KMS-11 (cell line): Measurements from ENCODE around the gene CTRL.

ENCODE experiments used
- H2AFZ ChIP-seq: fragments of 200-600 bp; sonication (generic); 2 replicates; pipeline ENCODE4 v1.6.1; 2016; ENCODE audit warnings: antibody characterized with exemption, mixed run types, low read depth
- H3K27ac ChIP-seq: fragments of 200-600 bp; sonication (generic); 2 replicates; pipeline ENCODE4 v1.6.1; 2016; ENCODE audit warnings: mild to moderate bottlenecking, mixed run types
- H3K27me3 ChIP-seq: fragments of 200-600 bp; sonication (generic); 2 replicates; pipeline ENCODE4 v1.6.1; 2017; ENCODE audit warnings: mild to moderate bottlenecking, low read depth, mixed run types, moderate library complexity; ENCODE audit not compliant: insufficient read depth
- H3K36me3 ChIP-seq: fragments of 200-600 bp; sonication (generic); 2 replicates; pipeline ENCODE4 v1.6.1; 2017; ENCODE audit warnings: mild to moderate bottlenecking, mixed run types; ENCODE audit not compliant: insufficient read depth
- H3K4me1 ChIP-seq: fragments of 200-600 bp; sonication (generic); 2 replicates; pipeline ENCODE4 v1.6.1; 2016; ENCODE audit warnings: mild to moderate bottlenecking, low read depth, mixed run types; ENCODE audit not compliant: poor library complexity, severe bottlenecking
- H3K4me2 ChIP-seq: fragments of 200-600 bp; sonication (generic); 2 replicates; pipeline ENCODE4 v1.7.0; 2016; ENCODE audit warnings: mild to moderate bottlenecking, mixed run types
- H3K4me3 ChIP-seq: fragments of 200-600 bp; sonication (generic); IDR thresholded peaks from 2 replicates; pipeline ENCODE4 v1.6.1; 2017; ENCODE audit warnings: low read depth, low read length, mixed read lengths; ENCODE audit not compliant: insufficient read depth
- H3K79me2 ChIP-seq: fragments of 200-600 bp; sonication (generic); 2 replicates; pipeline ENCODE4 v1.6.1; 2016; ENCODE audit warnings: low read depth, mixed run types; ENCODE audit not compliant: insufficient read depth
- H3K9ac ChIP-seq: fragments of 200-600 bp; sonication (generic); 2 replicates; pipeline ENCODE4 v1.6.1; 2016; ENCODE audit warnings: mild to moderate bottlenecking, mixed run types
- H4K20me1 ChIP-seq: fragments of 200-600 bp; sonication (generic); 2 replicates; pipeline ENCODE4 v1.6.1; 2016; ENCODE audit warnings: mild to moderate bottlenecking, mixed run types; ENCODE audit not compliant: insufficient read depth
- CTCF ChIP-seq: fragments of 200-600 bp; sonication (generic); conservative IDR thresholded peaks from 2 replicates; pipeline ENCODE4 v1.6.1; 2017; ENCODE audit warnings: low read depth, mild to moderate bottlenecking, antibody characterized with exemption, low read length, moderate library complexity, mixed read lengths

Gene CTRL

GRCh38 chr16:67924140-67924906 lies 7.3 kb downstream of the CTRL start:
- Histone ChIP-seq H3K27me3 (no peaks in the 10 kb centered on the region), H3K27ac (no peak overlapping the region), H3K4me2 (no peak overlapping the region), H3K4me3 (no peak overlapping the region), H2AFZ (no peak overlapping the region), H3K36me3 (no peaks in the 10 kb centered on the region), H3K9ac (no peak overlapping the region), H4K20me1 (no peaks in the 10 kb centered on the region), H3K4me1 (no peaks in the 10 kb centered on the region), H3K79me2 (no peaks in the 10 kb centered on the region)
- no peak for TF ChIP-seq CTCF

GRCh38 chr16:67923414-67924116 lies 8.1 kb downstream of the CTRL start:
- no peak overlapping the region for H3K9ac ChIP-seq
- no peaks in the 10 kb centered on the region for H4K20me1 ChIP-seq
- H2AFZ ChIP-seq, result no peak overlapping the region
- H3K4me3 ChIP-seq, result no peak overlapping the region
- no peaks in the 10 kb centered on the region for H3K27me3 ChIP-seq
- no peak for TF ChIP-seq CTCF
- H3K79me2 ChIP-seq, result no peaks in the 10 kb centered on the region
- no peaks in the 10 kb centered on the region for H3K36me3 ChIP-seq
- H3K4me2 ChIP-seq, result no peak overlapping the region
- no peak overlapping the region for H3K27ac ChIP-seq
- no peaks in the 10 kb centered on the region for H3K4me1 ChIP-seq

GRCh38 chr16:67922740-67923139 lies 8.9 kb downstream of the CTRL start:
- H3K79me2 ChIP-seq, result no peaks in the 10 kb centered on the region
- H3K4me1 ChIP-seq, result no peaks in the 10 kb centered on the region

GRCh38 chr16:67922221-67922620 lies 9.4 kb downstream of the CTRL start:
- Histone ChIP-seq H4K20me1 (no peaks in the 10 kb centered on the region), H3K9ac (no peak overlapping the region), H3K4me1 (no peaks in the 10 kb centered on the region), H3K36me3 (no peaks in the 10 kb centered on the region), H3K79me2 (no peaks in the 10 kb centered on the region), H3K4me3 (no peak overlapping the region), H3K4me2 (no peak overlapping the region), H3K27me3 (no peaks in the 10 kb centered on the region), H3K27ac (no peak overlapping the region), H2AFZ (no peak overlapping the region)
- no peak for TF ChIP-seq CTCF

More at GRCh38 chr16:67922740-67923139, 8.9 kb downstream of the CTRL start:
- H3K27me3 ChIP-seq, result no peaks in the 10 kb centered on the region
- H3K4me2 ChIP-seq, result no peak overlapping the region
- no peaks in the 10 kb centered on the region for H3K36me3 ChIP-seq
- H2AFZ ChIP-seq, result no peak overlapping the region
- no peak overlapping the region for H3K4me3 ChIP-seq
- no peaks in the 10 kb centered on the region for H4K20me1 ChIP-seq
- no peak overlapping the region for H3K9ac ChIP-seq
- TF ChIP-seq CTCF, result no peak
- H3K27ac ChIP-seq, result no peak overlapping the region
